Esophagus muscularis mucosa (tissue), 4 donors: Measurements from ENCODE around the gene MARCKSL1. TPM values are rescaled to one million over a fixed set of nuclear protein-coding genes. Genes with fewer than 3 reads are reported as not detected.

Experiments
- DNase-seq: peaks from one replicate; pipeline ENCODE4 v3.0.0-alpha.2; 2017; ENCODE audit errors: extremely low spot score
- H3K27ac ChIP-seq, 4 donors: fragments of 200-600 bp; sonication (generic); replicated peaks in 1 of 4; 1 replicate in 3 of 4; 2 replicates in 1 of 4; pipeline ENCODE4 v1.5.1; 2016 to 2019; ENCODE audit warnings: mild to moderate bottlenecking in 1 of 4
- H3K27me3 ChIP-seq, 4 donors: fragments of 200-600 bp; sonication (generic); one replicate each; pipeline versions ENCODE4 v1.5.1 to v1.6.0; 2016 to 2019
- H3K36me3 ChIP-seq, 4 donors: fragments of 200-600 bp; sonication (generic); one replicate each; pipeline ENCODE4 v1.5.1; 2016 to 2019
- H3K4me1 ChIP-seq, 4 donors: fragments of 200-600 bp; sonication (generic); one replicate each; pipeline ENCODE4 v1.5.1; 2016 to 2019
- H3K4me3 ChIP-seq, 4 donors: fragments of 200-600 bp; sonication (generic); 1 replicate in 2 of 4; 2 replicates in 2 of 4; pipeline ENCODE4 v1.5.1; 2016 to 2019; ENCODE audit warnings: mild to moderate bottlenecking in 4 of 4, moderate library complexity in 1 of 4
- H3K9me3 ChIP-seq, 4 donors: fragments of 200-600 bp; sonication (generic); 1 replicate in 3 of 4; 2 replicates in 1 of 4; pipeline ENCODE4 v1.5.1; 2016 to 2019
- CTCF ChIP-seq, 3 experiments: fragments of 200-600 bp in 2 of 3; fragments of 450-650 bp in 1 of 3; sonication (generic) in 2 of 3; IDR thresholded peaks; one replicate each; pipeline ENCODE4 v1.5.1; 2017 to 2019; ENCODE audit warnings: antibody characterized with exemption in 3 of 3, mild to moderate bottlenecking in 2 of 3, moderate library complexity in 1 of 3
- EP300 ChIP-seq: sonication (generic); formaldehyde crosslinking; IDR thresholded peaks from one replicate; pipeline ENCODE4 v1.6.1; 2017; ENCODE audit warnings: antibody characterized with exemption
- POLR2A ChIP-seq: fragments of 450-650 bp; IDR thresholded peaks from one replicate; pipeline ENCODE4 v1.6.1; 2017; ENCODE audit warnings: antibody characterized with exemption, moderate library complexity, mild to moderate bottlenecking, low read depth
- POLR2AphosphoS5 ChIP-seq, 2 donors: sonication (generic); formaldehyde crosslinking; IDR thresholded peaks; one replicate each; pipeline ENCODE4 v1.6.1; 2017; ENCODE audit warnings: antibody characterized with exemption in 2 of 2
- WGBS: methylation state at CpG from one replicate; pipeline ENCODE4 v1.1.5; 2018; 5-methylcytosine and 5-hydroxymethylcytosine counted together
- intact Hi-C: fragments of 100-400 bp; cut with DNase I; formaldehyde crosslinking; loops from one replicate; pipeline ENCODE4 v1.15.1; 2023
- total RNA-seq, 4 donors: library from RNA; depleted of rRNA; stranded (reverse); fragments of >200 nt; gene quantifications; one replicate each; pipeline versions ENCODE4 v1.1.0 to v1.2.1, GENCODE V29; 2016

MARCKSL1 gene
- total RNA-seq, 4 donors from 2014 or later: 4.2 to 10.9 (median 9.2) TPM

- intact Hi-C loops: no loop called here
- Histone ChIP-seq H3K4me3 (no peak overlapping the region), H3K4me1 (no peaks in the 10 kb centered on the region), H3K27me3 (no peaks in the 10 kb centered on the region), H3K36me3 (peaks cover 67 to 95% (median 93%) of the 10 kb centered on the region in 4 donors), H3K27ac (no peak overlapping the region), H3K9me3 (no peaks in the 10 kb centered on the region)
- no peak for DNase-seq
- WGBS: 85% methylated on average over 1 of the region's 1 CpG
- no peak for TF ChIP-seq POLR2AphosphoS5 (IDR thresholded peaks at IDR 0.05)
- TF ChIP-seq POLR2A: no peak
- TF ChIP-seq EP300: no peak
- no peak for TF ChIP-seq CTCF (IDR thresholded peaks at IDR 0.05)
These were observed 38.1 kb upstream of the MARCKSL1 start for GRCh38 chr1:32373996-32374592.

- intact Hi-C loops: no loop called here
- no peak for DNase-seq
- 89% methylated on average over 4 of the region's 5 CpGs for WGBS
- H3K4me3 ChIP-seq: no peak overlapping the region
- no peaks in the 10 kb centered on the region for H3K27me3 ChIP-seq
- TF ChIP-seq POLR2AphosphoS5 (IDR thresholded peaks at IDR 0.05): no peak
- no peak for TF ChIP-seq EP300
- no peak for TF ChIP-seq POLR2A
- TF ChIP-seq CTCF (IDR thresholded peaks at IDR 0.05): no peak
- no peaks in the 10 kb centered on the region for H3K4me1 ChIP-seq
- H3K27ac ChIP-seq: no peak overlapping the region
- H3K9me3 ChIP-seq: no peaks in the 10 kb centered on the region
- H3K36me3 ChIP-seq: peaks cover 68 to 95% (median 93%) of the 10 kb centered on the region in 4 donors
These were observed 36.2 kb upstream of the MARCKSL1 start for GRCh38 chr1:32372149-32372756.

DNA sequence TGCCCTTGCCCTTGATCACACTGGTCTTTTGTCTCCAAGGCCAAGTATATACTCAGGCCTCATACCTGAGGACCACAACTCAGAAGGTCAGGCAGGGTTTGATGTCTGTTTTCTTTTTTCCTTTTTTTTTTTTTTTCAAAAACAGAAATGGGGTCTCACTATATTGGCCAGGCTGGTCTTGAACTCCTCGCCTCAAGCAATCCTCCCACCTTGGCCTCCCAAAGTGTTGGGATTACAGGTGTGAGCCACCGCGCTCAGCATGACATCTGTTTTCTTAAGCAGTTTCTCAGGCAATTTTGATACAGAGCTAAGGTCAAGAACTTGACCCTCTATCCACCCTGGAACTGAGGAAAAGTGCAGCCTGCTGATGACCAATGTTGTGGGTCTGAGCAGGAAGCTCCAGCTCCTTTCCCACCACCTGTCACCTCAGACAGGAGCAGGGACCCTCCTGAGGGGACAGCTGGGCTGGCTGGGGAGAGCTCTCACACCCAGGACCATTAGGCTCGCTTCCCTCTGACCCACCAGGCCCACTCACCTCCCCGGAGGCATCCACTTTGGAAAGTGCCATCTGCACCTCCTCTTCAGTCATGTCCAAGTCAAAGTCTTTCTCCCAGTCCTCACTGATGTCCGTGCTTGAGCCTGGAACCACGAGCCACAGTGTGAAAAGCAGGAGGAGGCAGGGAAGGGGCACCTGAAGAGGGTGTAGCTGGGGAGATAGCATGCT is 32.0 kb upstream of the MARCKSL1 start:
- Histone ChIP-seq H3K27ac (no peak overlapping the region), H3K4me3 (no peak overlapping the region), H3K27me3 (no peaks in the 10 kb centered on the region), H3K36me3 (peaks cover 51 to 94% (median 87%) of the 10 kb centered on the region in 4 donors), H3K9me3 (no peaks in the 10 kb centered on the region), H3K4me1 (no peaks in the 10 kb centered on the region)
- DNase-seq: no peak
- intact Hi-C loops: no loop called here
- 94% methylated on average over 7 of the region's 7 CpGs for WGBS
- TF ChIP-seq POLR2A: no peak
- TF ChIP-seq POLR2AphosphoS5 (IDR thresholded peaks at IDR 0.05): no peak
- no peak for TF ChIP-seq EP300
- TF ChIP-seq CTCF (IDR thresholded peaks at IDR 0.05): no peak

- peaks cover 42 to 74% (median 68%) of the 10 kb centered on the region in 4 donors for H3K36me3 ChIP-seq
- intact Hi-C loops: no loop called here
- WGBS: 84% methylated on average over 6 of the region's 6 CpGs
These were observed 29.4 kb upstream of the MARCKSL1 start for GRCh38 chr1:32365445-32365844.

More at GRCh38 chr1:32365445-32365844, 29.4 kb upstream of the MARCKSL1 start:
- Histone ChIP-seq H3K4me3 (no peak overlapping the region), H3K9me3 (no peaks in the 10 kb centered on the region), H3K27ac (no peak overlapping the region), H3K27me3 (no peaks in the 10 kb centered on the region), H3K4me1 (peaks cover 13 to 21% (median 19%) of the 10 kb centered on the region in 4 donors)
- DNase-seq: no peak
- TF ChIP-seq POLR2A (no peak), CTCF (IDR thresholded peaks at IDR 0.05) (no peak), EP300 (no peak), POLR2AphosphoS5 (IDR thresholded peaks at IDR 0.05) (no peak)
